Measurements from ENCODE around the gene IRAG1. TPM values are rescaled to one million over a fixed set of nuclear protein-coding genes. Genes with fewer than 3 reads are reported as not detected.

IRAG1 gene
- total and polyA plus RNA-seq, 2 of the 13 experiments (the other 11 are each of a cell fraction or from before 2014, with no cell fraction given) = 0.13 to 0.20 TPM

DNA sequence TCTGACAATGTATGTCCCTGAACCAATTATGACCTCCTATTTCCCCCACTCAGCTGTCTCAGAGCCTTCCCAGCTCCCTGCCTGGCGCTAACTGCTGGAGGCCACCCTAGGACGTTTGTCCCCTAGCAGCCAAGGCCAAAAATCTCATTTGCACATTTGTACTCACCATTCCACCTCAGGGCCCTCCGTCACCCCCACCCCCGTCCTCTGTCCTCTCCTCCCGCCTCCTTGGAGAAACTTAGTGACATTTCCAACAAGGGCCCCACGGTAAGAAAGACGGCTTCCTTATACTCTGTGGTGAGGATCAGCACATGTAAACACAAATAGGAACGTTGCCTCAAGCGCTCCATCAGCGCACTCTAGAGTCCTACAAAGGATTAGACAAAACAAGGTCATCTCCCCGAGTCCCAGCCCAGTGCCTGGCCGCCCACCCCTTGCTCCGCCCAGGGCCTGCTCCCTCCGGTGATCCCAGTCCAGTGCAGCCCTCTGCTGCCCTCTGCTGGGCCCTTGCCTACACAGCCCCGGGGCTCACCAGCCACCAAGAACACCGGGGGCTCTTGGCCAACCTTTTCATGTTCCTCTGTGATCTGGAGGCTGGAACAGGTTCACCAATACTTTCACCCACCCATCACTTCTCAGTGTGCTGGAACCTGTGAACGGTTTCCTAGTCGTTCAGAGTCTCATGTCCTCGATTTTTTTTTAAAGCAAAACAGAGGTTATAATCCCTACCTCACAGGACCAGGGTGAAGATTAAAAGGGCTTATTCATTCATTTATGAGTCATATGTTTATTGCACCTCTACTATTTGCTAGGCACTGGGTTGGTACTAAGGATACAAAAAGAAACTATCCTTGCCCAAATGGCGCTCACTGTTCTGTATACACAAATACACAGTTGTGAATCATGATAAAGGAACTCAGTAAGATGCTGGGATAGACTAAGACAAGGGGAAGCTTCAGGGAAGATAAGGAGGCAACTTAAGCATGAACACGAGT lies 42.2 kb upstream of the IRAG1 start (continued):
- TF ChIP-seq, protein P1, sequence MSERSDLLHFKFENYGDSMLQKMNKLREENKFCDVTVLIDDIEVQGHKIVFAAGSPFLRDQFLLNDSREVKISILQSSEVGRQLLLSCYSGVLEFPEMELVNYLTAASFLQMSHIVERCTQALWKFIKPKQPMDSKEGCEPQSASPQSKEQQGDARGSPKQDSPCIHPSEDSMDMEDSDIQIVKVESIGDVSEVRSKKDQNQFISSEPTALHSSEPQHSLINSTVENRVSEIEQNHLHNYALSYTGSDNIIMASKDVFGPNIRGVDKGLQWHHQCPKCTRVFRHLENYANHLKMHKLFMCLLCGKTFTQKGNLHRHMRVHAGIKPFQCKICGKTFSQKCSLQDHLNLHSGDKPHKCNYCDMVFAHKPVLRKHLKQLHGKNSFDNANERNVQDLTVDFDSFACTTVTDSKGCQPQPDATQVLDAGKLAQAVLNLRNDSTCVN (CRISPR knock-in tag; IDR thresholded peaks at IDR 0.05; ENCODE audit: borderline replicate concordance) = peak; percentile 58; the same call in 1 of the 2 replicates
- TF ChIP-seq, protein P2, sequence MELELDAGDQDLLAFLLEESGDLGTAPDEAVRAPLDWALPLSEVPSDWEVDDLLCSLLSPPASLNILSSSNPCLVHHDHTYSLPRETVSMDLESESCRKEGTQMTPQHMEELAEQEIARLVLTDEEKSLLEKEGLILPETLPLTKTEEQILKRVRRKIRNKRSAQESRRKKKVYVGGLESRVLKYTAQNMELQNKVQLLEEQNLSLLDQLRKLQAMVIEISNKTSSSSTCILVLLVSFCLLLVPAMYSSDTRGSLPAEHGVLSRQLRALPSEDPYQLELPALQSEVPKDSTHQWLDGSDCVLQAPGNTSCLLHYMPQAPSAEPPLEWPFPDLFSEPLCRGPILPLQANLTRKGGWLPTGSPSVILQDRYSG (CRISPR knock-in tag; IDR thresholded peaks at IDR 0.05) = no peak
- TF ChIP-seq WIZ (CRISPR knock-in tag; IDR thresholded peaks at IDR 0.05) (no peak), IKZF1 (IDR thresholded peaks at IDR 0.05) (no peak), GZF1 (CRISPR knock-in tag; IDR thresholded peaks at IDR 0.05) (no peak), PRMT3 (CRISPR knock-in tag; IDR thresholded peaks at IDR 0.05; ENCODE audit: borderline replicate concordance, low read depth) (no peak), MED1 (CRISPR knock-in tag; IDR thresholded peaks at IDR 0.05) (peak; percentile 44), NFYB (CRISPR knock-in tag; IDR thresholded peaks at IDR 0.05) (no peak), AGO1 (IDR thresholded peaks at IDR 0.05; ENCODE audit: low read depth, low read length, poor library complexity, severe bottlenecking) (no peak)
- TF ChIP-seq, protein P3, sequence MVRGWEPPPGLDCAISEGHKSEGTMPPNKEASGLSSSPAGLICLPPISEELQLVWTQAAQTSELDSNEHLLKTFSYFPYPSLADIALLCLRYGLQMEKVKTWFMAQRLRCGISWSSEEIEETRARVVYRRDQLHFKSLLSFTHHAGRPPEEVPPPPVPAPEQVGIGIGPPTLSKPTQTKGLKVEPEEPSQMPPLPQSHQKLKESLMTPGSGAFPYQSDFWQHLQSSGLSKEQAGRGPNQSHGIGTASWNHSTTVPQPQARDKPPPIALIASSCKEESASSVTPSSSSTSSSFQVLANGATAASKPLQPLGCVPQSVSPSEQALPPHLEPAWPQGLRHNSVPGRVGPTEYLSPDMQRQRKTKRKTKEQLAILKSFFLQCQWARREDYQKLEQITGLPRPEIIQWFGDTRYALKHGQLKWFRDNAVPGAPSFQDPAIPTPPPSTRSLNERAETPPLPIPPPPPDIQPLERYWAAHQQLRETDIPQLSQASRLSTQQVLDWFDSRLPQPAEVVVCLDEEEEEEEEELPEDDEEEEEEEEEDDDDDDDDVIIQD (CRISPR knock-in tag; IDR thresholded peaks at IDR 0.05; ENCODE audit: low read depth) = no peak
- TF ChIP-seq, protein P4, sequence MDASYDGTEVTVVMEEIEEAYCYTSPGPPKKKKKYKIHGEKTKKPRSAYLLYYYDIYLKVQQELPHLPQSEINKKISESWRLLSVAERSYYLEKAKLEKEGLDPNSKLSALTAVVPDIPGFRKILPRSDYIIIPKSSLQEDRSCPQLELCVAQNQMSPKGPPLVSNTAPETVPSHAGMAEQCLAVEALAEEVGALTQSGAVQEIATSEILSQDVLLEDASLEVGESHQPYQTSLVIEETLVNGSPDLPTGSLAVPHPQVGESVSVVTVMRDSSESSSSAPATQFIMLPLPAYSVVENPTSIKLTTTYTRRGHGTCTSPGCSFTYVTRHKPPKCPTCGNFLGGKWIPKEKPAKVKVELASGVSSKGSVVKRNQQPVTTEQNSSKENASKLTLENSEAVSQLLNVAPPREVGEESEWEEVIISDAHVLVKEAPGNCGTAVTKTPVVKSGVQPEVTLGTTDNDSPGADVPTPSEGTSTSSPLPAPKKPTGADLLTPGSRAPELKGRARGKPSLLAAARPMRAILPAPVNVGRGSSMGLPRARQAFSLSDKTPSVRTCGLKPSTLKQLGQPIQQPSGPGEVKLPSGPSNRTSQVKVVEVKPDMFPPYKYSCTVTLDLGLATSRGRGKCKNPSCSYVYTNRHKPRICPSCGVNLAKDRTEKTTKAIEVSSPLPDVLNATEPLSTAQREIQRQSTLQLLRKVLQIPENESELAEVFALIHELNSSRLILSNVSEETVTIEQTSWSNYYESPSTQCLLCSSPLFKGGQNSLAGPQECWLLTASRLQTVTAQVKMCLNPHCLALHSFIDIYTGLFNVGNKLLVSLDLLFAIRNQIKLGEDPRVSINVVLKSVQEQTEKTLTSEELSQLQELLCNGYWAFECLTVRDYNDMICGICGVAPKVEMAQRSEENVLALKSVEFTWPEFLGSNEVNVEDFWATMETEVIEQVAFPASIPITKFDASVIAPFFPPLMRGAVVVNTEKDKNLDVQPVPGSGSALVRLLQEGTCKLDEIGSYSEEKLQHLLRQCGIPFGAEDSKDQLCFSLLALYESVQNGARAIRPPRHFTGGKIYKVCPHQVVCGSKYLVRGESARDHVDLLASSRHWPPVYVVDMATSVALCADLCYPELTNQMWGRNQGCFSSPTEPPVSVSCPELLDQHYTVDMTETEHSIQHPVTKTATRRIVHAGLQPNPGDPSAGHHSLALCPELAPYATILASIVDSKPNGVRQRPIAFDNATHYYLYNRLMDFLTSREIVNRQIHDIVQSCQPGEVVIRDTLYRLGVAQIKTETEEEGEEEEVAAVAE (CRISPR knock-in tag; IDR thresholded peaks at IDR 0.05; ENCODE audit: borderline replicate concordance) = 0 out of 2 replicates have a peak, but pooled peaks have one; percentile 67
- TF ChIP-seq, protein P5, sequence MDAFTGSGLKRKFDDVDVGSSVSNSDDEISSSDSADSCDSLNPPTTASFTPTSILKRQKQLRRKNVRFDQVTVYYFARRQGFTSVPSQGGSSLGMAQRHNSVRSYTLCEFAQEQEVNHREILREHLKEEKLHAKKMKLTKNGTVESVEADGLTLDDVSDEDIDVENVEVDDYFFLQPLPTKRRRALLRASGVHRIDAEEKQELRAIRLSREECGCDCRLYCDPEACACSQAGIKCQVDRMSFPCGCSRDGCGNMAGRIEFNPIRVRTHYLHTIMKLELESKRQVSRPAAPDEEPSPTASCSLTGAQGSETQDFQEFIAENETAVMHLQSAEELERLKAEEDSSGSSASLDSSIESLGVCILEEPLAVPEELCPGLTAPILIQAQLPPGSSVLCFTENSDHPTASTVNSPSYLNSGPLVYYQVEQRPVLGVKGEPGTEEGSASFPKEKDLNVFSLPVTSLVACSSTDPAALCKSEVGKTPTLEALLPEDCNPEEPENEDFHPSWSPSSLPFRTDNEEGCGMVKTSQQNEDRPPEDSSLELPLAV (CRISPR knock-in tag; conservative IDR thresholded peaks at IDR 0.05; ENCODE audit: low read depth) = no peak
- TF ChIP-seq, protein P6, sequence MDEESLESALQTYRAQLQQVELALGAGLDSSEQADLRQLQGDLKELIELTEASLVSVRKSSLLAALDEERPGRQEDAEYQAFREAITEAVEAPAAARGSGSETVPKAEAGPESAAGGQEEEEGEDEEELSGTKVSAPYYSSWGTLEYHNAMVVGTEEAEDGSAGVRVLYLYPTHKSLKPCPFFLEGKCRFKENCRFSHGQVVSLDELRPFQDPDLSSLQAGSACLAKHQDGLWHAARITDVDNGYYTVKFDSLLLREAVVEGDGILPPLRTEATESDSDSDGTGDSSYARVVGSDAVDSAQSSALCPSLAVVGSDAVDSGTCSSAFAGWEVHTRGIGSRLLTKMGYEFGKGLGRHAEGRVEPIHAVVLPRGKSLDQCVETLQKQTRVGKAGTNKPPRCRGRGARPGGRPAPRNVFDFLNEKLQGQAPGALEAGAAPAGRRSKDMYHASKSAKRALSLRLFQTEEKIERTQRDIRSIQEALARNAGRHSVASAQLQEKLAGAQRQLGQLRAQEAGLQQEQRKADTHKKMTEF (CRISPR knock-in tag; IDR thresholded peaks at IDR 0.05) = peak; percentile 46; the same call in 1 of the 2 replicates
- TF ChIP-seq, protein P7, sequence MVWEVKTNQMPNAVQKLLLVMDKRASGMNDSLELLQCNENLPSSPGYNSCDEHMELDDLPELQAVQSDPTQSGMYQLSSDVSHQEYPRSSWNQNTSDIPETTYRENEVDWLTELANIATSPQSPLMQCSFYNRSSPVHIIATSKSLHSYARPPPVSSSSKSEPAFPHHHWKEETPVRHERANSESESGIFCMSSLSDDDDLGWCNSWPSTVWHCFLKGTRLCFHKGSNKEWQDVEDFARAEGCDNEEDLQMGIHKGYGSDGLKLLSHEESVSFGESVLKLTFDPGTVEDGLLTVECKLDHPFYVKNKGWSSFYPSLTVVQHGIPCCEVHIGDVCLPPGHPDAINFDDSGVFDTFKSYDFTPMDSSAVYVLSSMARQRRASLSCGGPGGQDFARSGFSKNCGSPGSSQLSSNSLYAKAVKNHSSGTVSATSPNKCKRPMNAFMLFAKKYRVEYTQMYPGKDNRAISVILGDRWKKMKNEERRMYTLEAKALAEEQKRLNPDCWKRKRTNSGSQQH (CRISPR knock-in tag; IDR thresholded peaks at IDR 0.05; ENCODE audit: low read depth) = no peak
